GM21515 (cell line): ENCODE measurements around the gene PAK1.

Experiments
- ATAC-seq: cut with Tn5 transposase; IDR thresholded peaks from one replicate; pipeline ENCODE4 v1.9.1; 2021; ENCODE audit not compliant: unreplicated experiment

Gene PAK1

GRCh38 chr11:77475206-77475605 is 1.3 kb upstream of the PAK1 start:
- ATAC-seq, result no peak

GRCh38 chr11:77474684-77475060 is 778 bp upstream of the PAK1 start:
- no peak for ATAC-seq

- ATAC-seq, result no peak
Measured at GRCh38 chr11:77472991-77473800, 698 bp downstream of the PAK1 start.

- ATAC-seq, result no peak
Measured at GRCh38 chr11:77471558-77472193, 2.2 kb downstream of the PAK1 start.

- no peak for ATAC-seq
Measured at GRCh38 chr11:77470971-77471370, 2.9 kb downstream of the PAK1 start.

GRCh38 chr11:77470504-77470903 is 3.4 kb downstream of the PAK1 start:
- ATAC-seq, result peak; percentile 48

GRCh38 chr11:77468527-77468926 is 5.4 kb downstream of the PAK1 start:
- no peak for ATAC-seq

GRCh38 chr11:77467993-77468392 is 5.9 kb downstream of the PAK1 start:
- no peak for ATAC-seq

GRCh38 chr11:77467233-77467632 is 6.7 kb downstream of the PAK1 start:
- ATAC-seq, result no peak

- ATAC-seq, result peak; percentile 30
Measured at GRCh38 chr11:77457340-77457739, 16.6 kb downstream of the PAK1 start.

- ATAC-seq, result no peak
Measured at GRCh38 chr11:77455740-77456139, 18.2 kb downstream of the PAK1 start.

GRCh38 chr11:77454867-77455655 is 18.8 kb downstream of the PAK1 start:
- no peak for ATAC-seq

GRCh38 chr11:77450227-77450626 is 23.7 kb downstream of the PAK1 start:
- no peak for ATAC-seq

- no peak for ATAC-seq
Measured at GRCh38 chr11:77449784-77450183, 24.1 kb downstream of the PAK1 start.

- ATAC-seq, result peak; percentile 52
Measured at GRCh38 chr11:77449060-77449521, 24.8 kb downstream of the PAK1 start.

GRCh38 chr11:77448269-77448668 is 25.6 kb downstream of the PAK1 start:
- no peak for ATAC-seq

GRCh38 chr11:77446911-77447629 is 26.8 kb downstream of the PAK1 start:
- ATAC-seq, result no peak

- ATAC-seq, result no peak
Measured at GRCh38 chr11:77444261-77444660, 29.6 kb downstream of the PAK1 start.

- no peak for ATAC-seq
Measured at GRCh38 chr11:77442394-77443053, 31.4 kb downstream of the PAK1 start.

GRCh38 chr11:77441426-77441825 is 32.5 kb downstream of the PAK1 start:
- ATAC-seq, result no peak

- no peak for ATAC-seq
Measured at GRCh38 chr11:77440678-77441077, 33.2 kb downstream of the PAK1 start.
